HG03135 (cell line): ENCODE results near the gene PTPRD.

Source experiments
- ATAC-seq: cut with Tn5 transposase; IDR thresholded peaks from one replicate; pipeline ENCODE4 v1.9.1; 2021; ENCODE audit warnings: mild to moderate bottlenecking, moderate library complexity; ENCODE audit not compliant: unreplicated experiment

Gene PTPRD

DNA sequence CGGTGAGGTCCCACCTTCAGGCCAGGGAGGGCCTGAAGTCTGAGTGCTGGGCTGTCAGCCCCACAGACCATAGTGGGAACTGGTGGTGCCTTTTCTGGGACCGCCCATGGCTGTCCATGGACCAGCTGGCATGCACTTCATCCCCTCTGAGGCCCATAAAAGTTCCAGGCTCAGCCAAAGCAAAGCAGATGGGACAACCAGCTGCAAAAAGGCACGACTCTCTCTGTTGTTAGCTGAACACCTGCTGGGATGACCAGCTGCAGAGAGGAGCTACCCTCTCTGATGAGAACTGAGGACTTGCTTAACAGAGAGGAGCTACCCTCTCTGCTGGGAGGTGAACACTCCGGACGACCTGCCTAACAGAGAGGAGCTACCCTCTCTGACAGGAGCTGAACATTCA, 1968.9 kb downstream of the PTPRD start:
- no peak for ATAC-seq

DNA sequence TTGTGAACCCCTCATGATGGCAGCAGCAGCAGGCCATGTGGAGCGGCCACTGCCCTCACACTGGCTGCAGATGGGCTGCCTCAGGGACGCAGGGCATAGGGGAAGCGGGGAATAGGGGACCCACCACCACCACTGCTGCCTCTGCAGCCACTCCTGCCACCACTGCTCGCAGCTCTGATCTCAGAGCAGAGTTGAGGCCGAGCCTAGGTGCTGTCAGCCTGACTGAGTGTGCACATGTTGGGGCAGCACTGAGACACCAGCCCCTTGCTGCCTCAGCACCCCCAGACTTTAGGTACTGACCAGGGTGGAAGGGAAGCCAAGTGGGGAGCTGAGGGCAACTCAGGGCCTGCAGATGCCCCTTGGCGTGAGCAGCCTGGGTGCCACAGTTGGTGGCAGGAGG, 1969.3 kb downstream of the PTPRD start:
- no peak for ATAC-seq

DNA sequence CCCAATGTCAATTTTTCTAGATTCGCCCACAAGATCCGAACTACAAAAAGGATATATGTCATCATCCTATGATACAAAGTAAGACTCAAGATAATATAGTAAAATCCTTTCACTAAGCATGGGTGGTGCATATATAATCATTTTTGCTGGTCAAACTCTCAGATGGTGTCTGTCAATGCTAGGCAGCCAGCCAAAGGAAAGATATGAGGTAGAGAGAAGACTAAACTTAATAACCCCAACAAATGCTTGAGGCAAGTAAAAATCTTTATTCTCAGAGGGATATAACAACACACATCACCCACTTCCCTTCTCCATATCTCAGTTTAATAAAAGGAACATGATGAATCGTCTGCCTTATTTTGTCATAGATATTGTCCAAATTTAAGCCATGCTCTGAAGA, 1972.0 kb downstream of the PTPRD start:
- no peak for ATAC-seq

DNA sequence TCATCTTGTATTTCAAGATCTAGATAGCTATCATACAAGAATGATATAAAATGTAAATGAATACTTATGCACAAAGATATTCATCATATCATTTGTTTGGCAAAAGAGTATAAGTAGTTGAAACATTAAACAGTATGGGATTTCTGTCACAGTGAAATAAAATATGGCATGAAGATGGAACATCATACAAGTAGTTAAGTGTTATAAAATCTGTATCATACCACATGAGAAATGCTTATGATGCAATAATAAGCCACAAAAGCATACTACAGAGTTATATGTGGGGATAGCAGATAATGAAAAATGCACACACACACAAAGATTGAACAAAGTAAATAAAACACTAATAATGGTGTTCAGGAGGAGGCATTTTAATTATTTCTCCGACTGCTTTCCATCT, 1975.2 kb downstream of the PTPRD start:
- no peak for ATAC-seq

DNA sequence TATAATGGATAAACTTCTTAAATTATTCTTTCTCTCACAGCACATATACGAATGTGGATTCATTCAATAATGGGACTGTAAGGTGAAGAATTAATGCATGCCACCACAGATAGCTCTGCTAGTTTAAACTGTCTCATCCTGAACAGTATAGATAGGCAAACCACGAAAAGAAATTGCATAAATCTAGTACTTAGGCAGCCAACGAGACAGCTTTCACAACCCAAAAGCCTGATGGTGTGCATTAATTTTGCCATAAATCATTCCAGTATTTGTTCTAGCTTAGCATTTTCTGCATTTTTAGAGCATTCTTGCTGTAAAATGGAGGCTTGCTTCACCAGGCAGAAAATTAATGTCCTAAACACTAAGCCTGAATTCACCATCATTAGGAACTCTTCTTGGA, 1979.0 kb downstream of the PTPRD start:
- ATAC-seq, result no peak

DNA sequence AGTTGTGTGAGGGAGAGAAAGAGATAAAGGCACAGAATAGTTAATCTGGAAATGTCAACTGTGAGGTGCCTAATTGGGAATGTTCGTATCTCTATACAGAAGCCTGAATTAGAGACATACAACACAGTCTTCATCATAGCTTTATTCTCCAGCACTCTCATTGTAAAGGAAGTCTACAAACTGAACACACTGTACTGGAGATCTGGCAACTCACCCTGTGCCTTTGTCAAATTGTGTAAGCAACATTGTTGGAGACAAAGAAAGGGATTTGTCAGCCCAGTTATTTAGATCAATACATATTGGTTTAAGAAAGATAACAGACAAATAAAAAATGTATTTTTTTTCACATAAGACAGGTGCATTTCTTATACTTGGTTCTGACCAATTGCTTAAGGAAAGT, 1980.3 kb downstream of the PTPRD start:
- ATAC-seq, result no peak

DNA sequence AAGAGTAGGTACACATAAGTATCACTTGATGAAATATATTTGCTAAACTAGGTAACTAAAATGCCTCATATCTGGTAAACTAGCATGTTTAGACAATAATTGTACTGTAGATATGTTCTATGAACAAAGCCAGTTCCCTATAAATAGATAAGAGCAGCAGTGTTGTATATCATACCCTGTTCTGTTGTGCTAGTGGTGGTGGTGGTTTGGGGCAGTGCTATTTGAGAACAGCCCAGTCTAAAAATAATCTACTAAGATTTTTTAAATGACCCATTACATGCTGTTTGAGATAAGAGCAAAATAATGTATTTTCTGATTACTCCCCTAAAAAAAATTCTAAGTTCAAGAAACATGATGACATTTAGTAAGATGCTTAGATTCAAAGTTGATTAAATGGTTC, 1984.0 kb downstream of the PTPRD start:
- ATAC-seq, result no peak

DNA sequence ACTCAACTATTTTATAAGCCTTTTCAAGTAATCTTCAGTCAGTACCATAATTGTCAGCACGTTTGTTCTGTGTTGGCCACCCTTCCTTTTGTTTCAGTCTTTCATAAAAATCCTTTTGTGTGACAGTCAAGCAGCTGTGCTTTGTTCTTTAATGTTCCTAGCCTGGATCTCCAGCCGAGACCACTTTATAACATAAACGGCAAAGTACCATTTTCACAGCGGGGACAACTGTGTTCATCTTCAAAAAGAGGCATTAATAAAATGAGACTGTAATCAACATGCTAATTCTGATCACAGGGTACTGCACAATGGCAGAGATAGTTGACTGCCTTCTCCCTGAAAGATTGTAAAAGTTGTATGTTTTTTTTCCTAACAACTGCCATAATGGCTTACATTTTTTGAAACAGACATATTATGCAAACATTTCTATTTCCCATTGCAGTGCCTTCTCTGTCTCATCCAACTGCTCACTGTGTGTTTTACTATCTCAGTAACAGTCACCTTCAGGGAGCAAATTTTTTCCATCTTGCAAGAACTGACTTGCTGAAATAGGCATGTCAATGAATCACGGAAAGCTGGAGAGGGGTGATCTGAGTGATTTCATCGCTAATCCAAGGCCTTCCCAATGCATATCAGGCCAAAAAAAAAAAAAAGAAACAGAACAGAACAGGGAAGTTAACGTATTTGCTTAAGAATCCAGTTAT, 1984.7 kb downstream of the PTPRD start:
- no peak for ATAC-seq

DNA sequence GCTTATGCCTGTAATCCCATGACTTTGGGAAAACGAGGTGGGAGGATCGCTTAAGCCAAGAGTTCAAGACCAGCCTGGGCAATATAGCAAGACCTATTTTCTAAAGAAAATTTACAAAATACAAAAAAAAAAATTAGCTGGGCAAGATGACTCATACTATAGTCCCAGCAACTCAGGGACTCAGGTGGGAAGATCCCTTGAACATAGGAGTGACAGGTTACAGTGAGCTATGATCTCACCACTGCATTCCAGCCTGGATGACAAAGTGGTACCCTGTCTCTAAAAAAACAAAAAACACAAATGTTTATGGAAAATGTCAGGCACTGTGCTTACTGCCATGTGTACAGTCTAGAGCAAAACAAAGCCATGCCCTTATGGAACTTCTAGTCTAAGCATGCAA, 1989.9 kb downstream of the PTPRD start:
- ATAC-seq, result no peak

DNA sequence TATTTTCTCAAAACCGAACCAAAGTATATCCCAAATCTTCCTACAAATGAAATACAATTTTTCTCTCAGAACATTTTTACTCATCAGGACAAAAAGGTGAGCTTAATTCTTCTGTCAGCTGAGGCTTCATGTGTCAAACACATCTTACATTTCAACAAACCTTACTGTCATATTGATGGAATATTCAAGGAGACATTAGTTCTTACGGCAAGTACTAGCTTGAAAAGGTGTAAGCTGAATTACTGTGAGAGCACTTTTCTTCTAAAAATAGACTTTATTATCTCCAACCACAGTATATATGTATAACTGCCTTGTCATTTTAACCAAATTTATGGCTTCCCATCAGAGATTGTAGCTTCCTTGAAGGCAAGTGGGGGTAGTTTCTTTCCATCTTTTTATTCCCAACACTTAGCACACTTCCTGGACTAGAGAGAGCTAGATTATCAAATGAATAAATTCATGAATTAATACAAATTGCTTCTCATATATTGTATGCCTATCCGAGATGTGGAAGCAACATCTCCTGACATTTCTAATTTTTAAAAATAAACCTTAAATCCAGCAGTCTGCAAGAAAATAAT, 1990.5 kb downstream of the PTPRD start:
- no peak for ATAC-seq

DNA sequence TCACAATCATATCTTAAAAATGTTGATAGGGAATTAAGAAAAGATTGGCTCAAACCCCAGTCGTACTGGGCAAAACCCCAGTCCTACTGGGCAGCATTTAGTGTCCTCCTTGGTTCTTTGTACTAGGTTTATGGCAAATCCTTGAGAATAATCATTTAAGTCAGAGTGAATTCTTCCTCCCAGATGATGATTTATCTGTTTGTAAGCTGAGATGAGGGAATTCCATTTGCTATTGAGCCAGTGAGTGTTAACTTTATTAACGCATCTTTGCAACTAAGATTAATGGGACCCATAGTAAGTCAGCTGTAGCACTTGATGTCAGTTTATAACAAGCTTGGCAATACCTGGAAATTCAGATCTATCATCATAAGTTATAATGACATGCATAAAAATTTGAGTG, 1991.4 kb downstream of the PTPRD start:
- no peak for ATAC-seq

DNA sequence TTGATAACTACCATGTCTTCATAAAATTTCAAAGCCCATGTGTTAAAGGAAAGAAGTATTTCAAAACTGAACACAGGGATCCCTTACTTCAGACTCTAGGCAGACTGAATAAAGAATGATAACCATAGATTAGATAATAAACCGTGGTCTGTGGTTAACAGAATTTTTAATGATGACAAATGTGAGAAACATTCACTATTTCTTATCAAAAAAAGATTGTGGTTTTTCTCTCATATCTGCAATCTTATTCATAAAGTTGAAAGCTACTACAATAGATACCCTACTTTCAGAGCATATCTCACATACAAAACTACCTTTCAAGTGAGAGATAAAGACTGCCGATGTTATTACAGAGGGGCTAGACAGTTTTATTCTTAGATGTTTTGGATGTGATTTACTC, 1996.4 kb downstream of the PTPRD start:
- ATAC-seq, result no peak

DNA sequence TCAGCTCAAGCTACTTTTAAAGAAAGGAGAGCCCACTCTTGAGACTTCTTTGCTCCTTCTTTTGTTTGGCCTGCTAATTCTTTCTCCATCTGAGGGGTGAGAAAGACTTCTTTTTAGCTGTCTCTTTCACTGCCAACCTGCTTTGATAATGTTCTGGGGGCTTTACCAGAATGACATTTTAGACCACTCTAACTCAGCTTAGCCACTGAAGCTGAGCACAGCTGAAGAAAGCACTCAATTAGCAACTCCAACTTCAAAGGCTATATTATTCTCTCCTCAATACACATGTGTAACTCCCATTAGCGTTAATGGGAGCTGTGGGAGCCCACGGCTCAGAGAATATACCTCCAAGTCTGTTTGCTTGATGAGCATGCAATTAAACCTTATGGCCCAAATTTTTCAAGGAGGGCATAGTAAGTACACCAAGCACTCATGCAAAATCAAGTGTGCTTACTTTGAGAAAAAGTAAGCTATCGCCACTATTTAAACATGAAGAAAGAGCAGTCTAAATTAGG, 1997.8 kb downstream of the PTPRD start:
- no peak for ATAC-seq

DNA sequence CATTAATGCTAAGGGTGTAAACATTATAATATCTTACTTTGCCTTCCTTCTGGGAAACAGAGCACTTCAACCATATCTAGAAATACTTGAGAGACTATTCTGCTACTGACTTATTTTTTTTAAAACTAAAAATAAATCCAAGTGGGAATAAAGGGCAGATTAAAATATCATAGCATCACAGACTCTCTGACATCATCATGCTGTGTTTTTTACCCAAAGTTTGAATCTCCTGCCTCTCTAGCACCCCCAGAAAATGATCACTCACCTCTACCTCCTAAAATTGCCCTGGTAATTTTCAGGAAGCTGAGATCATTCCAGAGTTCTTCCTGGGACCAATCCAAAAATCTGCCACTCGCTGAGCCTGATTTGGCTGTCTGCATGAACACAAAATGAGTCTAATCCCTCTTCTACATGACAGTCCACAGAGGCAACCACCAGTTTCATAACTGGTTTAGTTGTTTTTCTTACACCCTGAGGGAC, 1999.4 kb downstream of the PTPRD start:
- ATAC-seq, result no peak

DNA sequence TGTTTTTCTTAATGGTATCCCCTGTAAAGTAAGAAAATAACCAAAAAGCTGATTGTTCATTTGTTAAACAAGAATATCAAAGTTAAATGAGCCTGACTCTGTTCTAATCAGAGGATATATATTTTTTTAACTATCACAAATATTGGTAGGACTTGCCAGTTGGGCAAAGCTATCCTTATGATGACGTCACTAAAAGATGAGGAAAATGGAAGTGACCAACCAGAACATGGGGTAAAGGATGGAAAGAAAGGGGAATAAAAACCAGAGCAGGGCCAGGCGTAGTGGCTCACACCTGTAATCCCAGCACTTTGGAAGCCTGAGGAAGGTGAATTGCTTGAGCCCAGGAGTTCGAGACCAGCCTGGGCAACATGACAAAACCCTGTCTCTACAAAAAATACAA, 2001.6 kb downstream of the PTPRD start:
- ATAC-seq, result no peak

DNA sequence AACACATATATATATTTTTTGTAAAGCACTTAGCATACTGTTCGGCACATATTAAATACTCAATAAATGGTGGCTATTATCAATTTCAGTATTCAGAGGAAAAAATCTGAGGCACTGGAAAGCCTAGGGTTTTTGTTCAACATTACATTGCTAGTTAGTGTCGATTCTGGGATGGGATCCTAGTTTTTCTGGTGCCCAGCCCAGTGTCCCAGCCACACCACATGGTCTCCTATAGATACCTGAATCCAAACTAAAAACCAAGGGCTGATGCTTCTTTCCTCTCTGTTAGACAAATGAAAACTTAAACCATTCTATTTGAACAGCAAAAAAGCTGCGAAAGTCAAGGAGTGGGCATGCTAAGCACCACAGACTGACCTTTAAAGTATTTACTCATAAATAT, 2002.5 kb downstream of the PTPRD start:
- ATAC-seq, result no peak

DNA sequence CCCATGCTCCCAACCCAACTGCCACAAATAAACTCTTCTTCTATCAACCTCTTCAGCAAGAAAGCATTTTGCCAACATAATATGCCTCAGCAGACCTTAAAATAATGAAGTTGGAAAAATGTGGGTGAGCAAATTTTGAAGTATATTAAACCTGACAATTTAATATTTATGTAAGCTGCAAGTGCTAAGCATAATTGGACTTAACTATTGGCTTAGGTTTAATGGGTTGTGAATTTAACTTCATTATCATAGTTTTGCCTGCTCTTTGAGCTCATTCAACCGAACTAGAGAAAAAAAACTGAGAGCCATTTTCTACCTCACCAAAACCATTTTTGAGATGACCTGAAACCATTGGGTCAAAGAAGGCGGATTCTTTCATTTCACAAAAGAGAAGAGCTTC, 2007.7 kb downstream of the PTPRD start:
- no peak for ATAC-seq

DNA sequence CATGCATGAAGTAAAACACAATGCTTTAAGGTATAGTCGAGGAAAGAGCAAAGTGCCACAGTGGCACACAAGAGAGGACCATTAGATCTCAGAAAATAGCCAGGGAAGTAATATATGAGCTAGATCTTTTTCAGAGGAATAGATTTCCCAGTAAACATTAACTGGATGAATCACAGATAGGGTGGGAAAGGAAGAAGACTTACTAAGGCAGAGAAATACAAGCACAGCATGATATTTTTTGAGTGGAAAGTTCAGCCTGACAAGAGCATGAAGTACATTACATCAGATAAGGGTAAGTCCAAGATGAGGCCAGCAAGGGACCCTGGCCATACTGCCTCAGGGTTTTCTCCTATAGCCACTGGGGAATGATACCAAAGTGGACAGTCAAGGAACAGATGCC, 2008.6 kb downstream of the PTPRD start:
- no peak for ATAC-seq

DNA sequence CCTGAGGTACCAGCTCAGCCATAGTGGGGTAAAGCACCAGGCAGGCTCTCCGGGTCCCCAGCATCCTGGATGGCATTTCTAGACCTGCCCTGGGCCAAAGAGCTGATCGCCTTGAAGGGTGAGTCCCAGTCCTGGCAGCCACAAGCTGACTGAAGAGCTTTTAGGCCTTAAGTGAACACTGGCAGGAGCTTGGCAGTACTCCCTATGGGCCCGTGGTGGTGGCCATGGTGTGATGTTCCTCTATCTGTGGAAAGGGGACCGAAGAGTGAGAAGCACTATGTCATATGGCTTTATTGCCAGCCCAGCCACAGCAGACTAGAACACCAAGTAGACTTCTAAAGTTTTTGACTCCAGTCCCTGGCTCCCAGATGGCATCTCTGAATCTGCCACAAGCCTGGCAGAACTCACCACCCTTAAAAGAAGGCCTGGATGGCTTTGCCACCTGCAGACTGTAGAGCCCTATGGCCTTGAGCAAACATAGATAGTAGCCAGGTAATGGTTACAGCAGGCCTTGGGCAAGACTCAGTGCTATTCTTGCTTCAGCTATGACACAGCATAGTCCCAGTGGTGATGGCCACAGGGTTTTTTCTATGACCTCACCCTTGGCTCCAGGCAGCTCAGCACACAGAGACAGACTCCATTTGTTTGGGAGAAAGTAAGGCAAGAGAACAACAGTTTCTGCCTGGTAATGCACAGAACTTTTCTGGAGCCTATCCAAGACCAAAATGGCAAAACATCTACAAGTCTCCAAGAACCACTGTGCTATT, 2011.7 kb downstream of the PTPRD start:
- no peak for ATAC-seq

DNA sequence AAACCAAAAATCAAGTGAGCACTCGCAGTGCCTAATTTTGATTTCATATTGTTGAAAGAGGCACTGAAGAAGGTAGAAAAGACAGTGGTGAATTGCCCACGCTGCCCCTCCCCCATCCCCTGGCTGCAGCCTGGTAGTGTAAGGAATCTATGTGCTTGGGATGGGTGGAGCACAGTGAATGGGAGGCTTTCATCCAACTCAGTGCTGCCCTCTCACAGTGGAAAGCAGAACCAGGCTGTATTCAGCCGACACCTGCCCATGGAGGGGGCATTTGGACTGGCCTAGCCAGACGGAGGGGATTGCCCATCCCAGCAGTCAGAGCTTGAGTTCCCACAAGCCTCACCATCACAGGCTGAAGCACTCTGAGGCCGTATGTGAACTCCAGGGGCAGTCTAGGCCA, 2012.9 kb downstream of the PTPRD start:
- ATAC-seq, result no peak

DNA sequence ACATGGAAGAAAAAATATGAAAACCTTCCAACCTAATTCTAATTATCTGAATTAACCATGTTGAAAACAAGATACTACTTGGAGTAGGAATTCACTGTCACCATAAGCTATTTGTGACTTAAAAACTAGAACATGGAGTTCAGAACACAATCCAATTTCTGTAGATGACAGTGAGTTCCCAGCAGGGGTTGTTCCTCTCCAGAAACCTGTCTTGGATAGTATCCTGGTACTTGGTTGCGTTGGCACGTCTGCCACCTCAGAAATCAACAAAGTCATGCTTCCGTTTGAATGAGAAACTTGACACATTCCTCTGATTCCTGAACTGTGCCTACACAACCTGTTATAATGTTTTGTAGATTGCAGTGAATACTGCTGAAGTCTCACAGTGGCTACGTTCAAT, 2023.3 kb downstream of the PTPRD start:
- ATAC-seq, result no peak

DNA sequence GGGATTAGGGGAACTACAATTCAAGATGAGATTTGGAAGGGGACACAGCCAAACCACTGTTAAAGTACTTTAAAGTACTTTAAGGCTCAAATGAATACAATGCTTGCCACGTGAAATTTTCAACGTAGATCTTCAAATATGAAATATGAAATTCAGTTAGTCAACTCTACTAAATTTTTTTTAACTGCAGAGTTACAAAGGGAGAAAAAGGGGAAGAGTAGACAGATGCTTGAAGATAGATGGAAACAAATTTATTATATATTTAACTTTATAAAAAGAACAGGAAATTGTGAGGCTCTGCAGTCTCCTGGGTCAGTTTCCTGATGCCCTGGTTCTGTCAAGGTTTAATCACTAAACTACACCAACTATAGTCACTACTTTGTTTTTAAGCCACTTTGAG, 2027.8 kb downstream of the PTPRD start:
- ATAC-seq, result no peak
